ENCODE measurements around the gene OPALIN.

Gene OPALIN

GRCh38 chr10:96299383-96299782, 59.4 kb downstream of the OPALIN start:
- no peak for DNase-seq (ENCODE audit: low spot score)

GRCh38 chr10:96298362-96298761, 60.4 kb downstream of the OPALIN start:
- DNase-seq (ENCODE audit: low spot score) = no peak

- DNase-seq (ENCODE audit: low spot score) = no peak
These were observed 61.3 kb downstream of the OPALIN start for GRCh38 chr10:96297486-96297885.

GRCh38 chr10:96295475-96295874, 63.3 kb downstream of the OPALIN start:
- DNase-seq (ENCODE audit: low spot score) = no peak

Data from left forelimb (tissue), 1 donor.